HepG2 (cell line): ENCODE results near the gene ITIH2. TPM values are rescaled to one million over a fixed set of nuclear protein-coding genes. Genes with fewer than 3 reads are reported as not detected.

Source experiments
- AGO2 ChIP-seq: fragments of 200-400 bp; formaldehyde crosslinking; optimal IDR thresholded peaks from 2 replicates; pipeline ENCODE3; 2017; ENCODE audit warnings: mild to moderate bottlenecking, low read depth, low read length, moderate library complexity
- BRD4 ChIP-seq: sonication (generic); formaldehyde crosslinking; IDR thresholded peaks from 2 replicates; pipeline ENCODE4 v1.4.0; 2020; ENCODE audit warnings: missing genetic modification reagents
- CENPX ChIP-seq: sonication (generic); formaldehyde crosslinking; IDR thresholded peaks from 2 replicates; pipeline ENCODE4 v1.9.0; 2021; ENCODE audit warnings: mild to moderate bottlenecking, missing genetic modification reagents, moderate library complexity
- DNMT1 ChIP-seq: sonication (generic); formaldehyde crosslinking; IDR thresholded peaks from 2 replicates; pipeline ENCODE4 v1.5.1; 2020; ENCODE audit warnings: mild to moderate bottlenecking, missing genetic modification reagents
- MAFK ChIP-seq, 2 experiments: IDR thresholded peaks in 1 of 2; conservative IDR thresholded peaks in 1 of 2; 2 replicates each; pipeline ENCODE4 v1.6.1; 2011; ENCODE audit warnings: improper control_type of control experiment in 2 of 2, low read length in 2 of 2
- MEIS1 ChIP-seq: sonication (generic); formaldehyde crosslinking; IDR thresholded peaks from 2 replicates; pipeline ENCODE4 v1.9.0; 2021; ENCODE audit warnings: mild to moderate bottlenecking, missing genetic modification reagents, moderate library complexity, borderline replicate concordance
- PCBP1 ChIP-seq: fragments of 200-400 bp; formaldehyde crosslinking; IDR thresholded peaks from 2 replicates; pipeline ENCODE4 v1.6.1; 2017; ENCODE audit warnings: mild to moderate bottlenecking, low read depth, low read length, borderline replicate concordance
- POLR2G ChIP-seq: fragments of 200-400 bp; formaldehyde crosslinking; IDR thresholded peaks from 2 replicates; pipeline ENCODE4 v1.6.1; 2018; ENCODE audit warnings: mild to moderate bottlenecking, low read depth, low read length, moderate library complexity
- RNF2 ChIP-seq: fragments of 450-650 bp; conservative IDR thresholded peaks from 2 replicates; pipeline ENCODE4 v1.6.1; 2016; ENCODE audit warnings: low read depth
- TARDBP ChIP-seq: sonication (generic); formaldehyde crosslinking; IDR thresholded peaks from 2 replicates; pipeline ENCODE4 v1.8.0; 2022; ENCODE audit warnings: mild to moderate bottlenecking, missing genetic modification reagents
- TFDP1 ChIP-seq: IDR thresholded peaks from 2 replicates; pipeline ENCODE4 v1.6.1; 2016; ENCODE audit warnings: missing compliant biosample characterization, missing genetic modification reagents, borderline replicate concordance
- ZC3H13 ChIP-seq: sonication (generic); formaldehyde crosslinking; IDR thresholded peaks from 2 replicates; pipeline ENCODE4 v1.8.1; 2023; ENCODE audit warnings: mild to moderate bottlenecking, missing genetic modification reagents, moderate library complexity
- ZKSCAN5 ChIP-seq: sonication (generic); formaldehyde crosslinking; IDR thresholded peaks from 2 replicates; pipeline ENCODE4 v1.5.1; 2020; ENCODE audit warnings: mild to moderate bottlenecking, missing genetic modification reagents
- ZMAT5 ChIP-seq: sonication (generic); formaldehyde crosslinking; IDR thresholded peaks from 2 replicates; pipeline ENCODE4 v1.5.0; 2020; ENCODE audit warnings: mild to moderate bottlenecking, low read depth, missing genetic modification reagents, borderline replicate concordance
- ZMYM3 ChIP-seq: sonication (generic); formaldehyde crosslinking; IDR thresholded peaks from 2 replicates; pipeline ENCODE4 v1.5.1; 2020; ENCODE audit warnings: mild to moderate bottlenecking, missing genetic modification reagents
- ZNF691 ChIP-seq: sonication (generic); formaldehyde crosslinking; IDR thresholded peaks from 2 replicates; pipeline ENCODE4 v1.4.0; 2020; ENCODE audit warnings: missing genetic modification reagents, low read depth, mild to moderate bottlenecking, borderline replicate concordance
- ZNF737 ChIP-seq: sonication (generic); formaldehyde crosslinking; IDR thresholded peaks from 2 replicates; pipeline ENCODE4 v1.5.0; 2020; ENCODE audit warnings: missing genetic modification reagents, mild to moderate bottlenecking, borderline replicate concordance
- ZNF883 ChIP-seq: sonication (generic); formaldehyde crosslinking; IDR thresholded peaks from 2 replicates; pipeline ENCODE4 v1.5.1; 2020; ENCODE audit warnings: mild to moderate bottlenecking, missing genetic modification reagents; ENCODE audit errors: not compliant biosample characterization
- polyA plus RNA-seq, 8 experiments: library from polyadenylated mRNA; depleted of rRNA in 3 of 8; stranded (reverse) in 7 of 8; unstranded in 1 of 8; fragments of >200 nt; fragmentation: Illumina TruSeq in 4 of 8; extraction: Trizol in 4 of 8; gene quantifications; 2 replicates each; pipeline versions ENCODE4 v1.2.1 to v1.2.3, GENCODE V29; 2011 to 2016; ENCODE audit warnings: low read depth in 4 of 8, missing spikeins in 1 of 8, mixed read lengths in 1 of 8; ENCODE audit not compliant: insufficient read depth in 1 of 8
- total RNA-seq, 5 experiments: library from RNA; depleted of rRNA; stranded (reverse); fragments of >200 nt; fragmentation: Illumina TruSeq; extraction: Trizol; gene quantifications; 2 replicates each; pipeline ENCODE4 v1.2.3, GENCODE V29; 2016; ENCODE audit warnings: low read depth in 1 of 5
- TF ChIP-seq, protein P1 (sequence below): sonication (generic); formaldehyde crosslinking; IDR thresholded peaks from 2 replicates; pipeline ENCODE4 v1.4.0; 2020; ENCODE audit warnings: missing genetic modification reagents
- TF ChIP-seq, protein P2 (sequence below): IDR thresholded peaks from 2 replicates; pipeline ENCODE4 v1.6.1; 2018; ENCODE audit warnings: missing genetic modification reagents

Gene ITIH2
- total and polyA plus RNA-seq, 2 of the 13 experiments (the other 11 are each of a cell fraction or from before 2014, with no cell fraction given) = 1,197 to 1,427 TPM

DNA sequence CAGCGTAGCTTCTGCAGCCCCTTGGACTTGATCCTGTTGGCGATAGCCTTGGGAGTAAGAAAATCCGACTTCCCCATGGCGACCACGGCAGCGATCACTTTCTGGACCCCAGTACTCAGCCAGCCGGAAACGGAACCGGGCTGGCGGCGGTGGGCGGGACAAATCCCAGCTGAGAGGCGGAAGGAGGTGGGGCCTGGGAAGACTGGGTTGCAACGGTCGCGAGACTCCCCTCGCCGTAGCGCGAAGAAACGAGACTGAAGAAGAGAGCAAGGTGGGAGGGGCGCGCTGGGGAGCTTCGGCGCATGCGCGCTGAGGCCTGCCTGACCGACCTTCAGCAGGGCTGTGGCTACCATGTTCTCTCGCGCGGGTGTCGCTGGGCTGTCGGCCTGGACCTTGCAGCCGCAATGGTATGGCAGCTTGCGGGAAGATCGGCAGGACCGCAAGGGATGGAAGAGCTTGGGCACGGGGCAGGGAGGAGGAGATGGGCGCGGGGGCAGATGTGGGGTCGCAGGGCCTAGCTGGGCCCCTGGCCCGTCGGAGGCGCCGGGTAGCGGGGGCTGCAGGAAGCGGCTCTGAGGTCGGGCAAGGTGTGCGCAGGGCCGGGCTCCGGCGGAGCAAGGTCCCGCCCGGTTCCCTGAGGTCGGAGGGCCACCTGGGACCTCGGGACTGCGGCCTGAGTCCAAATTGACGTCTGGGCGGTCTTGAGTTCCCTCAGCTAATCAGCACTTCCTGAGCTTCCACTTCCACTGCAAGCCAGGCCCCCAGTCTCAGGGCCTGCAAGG lies 84.9 kb downstream of the ITIH2 start, which contains the start of the genes ATP5F1C and KIN (continued):
- no peak for TF ChIP-seq ZNF883 (CRISPR knock-in tag)
- no peak for TF ChIP-seq MEIS1 (CRISPR knock-in tag)
- 0 out of 2 replicates have a peak, but pooled peaks have one; percentile 54 for TF ChIP-seq BRD4 (CRISPR knock-in tag)
- TF ChIP-seq DNMT1 (CRISPR knock-in tag) = 0 out of 2 replicates have a peak, but pooled peaks have one; percentile 21
- TF ChIP-seq AGO2 = peak; percentile 73
- no peak for TF ChIP-seq ZNF737 (CRISPR knock-in tag)
- TF ChIP-seq PCBP1 = 0 out of 2 replicates have a peak, but pooled peaks have one; percentile 42
- no peak; the same call in 1 of the 2 replicates for TF ChIP-seq ZC3H13 (CRISPR knock-in tag)
- no peak for TF ChIP-seq ZMAT5 (CRISPR knock-in tag)
- TF ChIP-seq TFDP1 = peak; percentile 13; the same call in 1 of the 2 replicates
- no peak for TF ChIP-seq RNF2
- TF ChIP-seq TARDBP (CRISPR knock-in tag) = 0 out of 2 replicates have a peak, but pooled peaks have one; percentile 63
- TF ChIP-seq, protein P1, sequence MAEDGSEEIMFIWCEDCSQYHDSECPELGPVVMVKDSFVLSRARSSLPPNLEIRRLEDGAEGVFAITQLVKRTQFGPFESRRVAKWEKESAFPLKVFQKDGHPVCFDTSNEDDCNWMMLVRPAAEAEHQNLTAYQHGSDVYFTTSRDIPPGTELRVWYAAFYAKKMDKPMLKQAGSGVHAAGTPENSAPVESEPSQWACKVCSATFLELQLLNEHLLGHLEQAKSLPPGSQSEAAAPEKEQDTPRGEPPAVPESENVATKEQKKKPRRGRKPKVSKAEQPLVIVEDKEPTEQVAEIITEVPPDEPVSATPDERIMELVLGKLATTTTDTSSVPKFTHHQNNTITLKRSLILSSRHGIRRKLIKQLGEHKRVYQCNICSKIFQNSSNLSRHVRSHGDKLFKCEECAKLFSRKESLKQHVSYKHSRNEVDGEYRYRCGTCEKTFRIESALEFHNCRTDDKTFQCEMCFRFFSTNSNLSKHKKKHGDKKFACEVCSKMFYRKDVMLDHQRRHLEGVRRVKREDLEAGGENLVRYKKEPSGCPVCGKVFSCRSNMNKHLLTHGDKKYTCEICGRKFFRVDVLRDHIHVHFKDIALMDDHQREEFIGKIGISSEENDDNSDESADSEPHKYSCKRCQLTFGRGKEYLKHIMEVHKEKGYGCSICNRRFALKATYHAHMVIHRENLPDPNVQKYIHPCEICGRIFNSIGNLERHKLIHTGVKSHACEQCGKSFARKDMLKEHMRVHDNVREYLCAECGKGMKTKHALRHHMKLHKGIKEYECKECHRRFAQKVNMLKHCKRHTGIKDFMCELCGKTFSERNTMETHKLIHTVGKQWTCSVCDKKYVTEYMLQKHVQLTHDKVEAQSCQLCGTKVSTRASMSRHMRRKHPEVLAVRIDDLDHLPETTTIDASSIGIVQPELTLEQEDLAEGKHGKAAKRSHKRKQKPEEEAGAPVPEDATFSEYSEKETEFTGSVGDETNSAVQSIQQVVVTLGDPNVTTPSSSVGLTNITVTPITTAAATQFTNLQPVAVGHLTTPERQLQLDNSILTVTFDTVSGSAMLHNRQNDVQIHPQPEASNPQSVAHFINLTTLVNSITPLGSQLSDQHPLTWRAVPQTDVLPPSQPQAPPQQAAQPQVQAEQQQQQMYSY (CRISPR knock-in tag) = no peak
- no peak for TF ChIP-seq ZKSCAN5 (CRISPR knock-in tag)
- peak; percentile 88 for TF ChIP-seq POLR2G
- TF ChIP-seq ZNF691 (CRISPR knock-in tag) = no peak
- TF ChIP-seq CENPX (CRISPR knock-in tag) = no peak
- TF ChIP-seq, protein P2, sequence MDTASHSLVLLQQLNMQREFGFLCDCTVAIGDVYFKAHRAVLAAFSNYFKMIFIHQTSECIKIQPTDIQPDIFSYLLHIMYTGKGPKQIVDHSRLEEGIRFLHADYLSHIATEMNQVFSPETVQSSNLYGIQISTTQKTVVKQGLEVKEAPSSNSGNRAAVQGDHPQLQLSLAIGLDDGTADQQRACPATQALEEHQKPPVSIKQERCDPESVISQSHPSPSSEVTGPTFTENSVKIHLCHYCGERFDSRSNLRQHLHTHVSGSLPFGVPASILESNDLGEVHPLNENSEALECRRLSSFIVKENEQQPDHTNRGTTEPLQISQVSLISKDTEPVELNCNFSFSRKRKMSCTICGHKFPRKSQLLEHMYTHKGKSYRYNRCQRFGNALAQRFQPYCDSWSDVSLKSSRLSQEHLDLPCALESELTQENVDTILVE = peak; percentile 56
- no peak for TF ChIP-seq ZMYM3 (CRISPR knock-in tag)
- TF ChIP-seq MAFK (conservative IDR thresholded peaks at IDR 0.05 in 1 of 2, IDR thresholded peaks at IDR 0.05 in 1 of 2; ENCODE audit: low read length in 2 of 2) = no peak
